GM10266 (cell line): ENCODE results near the gene FANCM.
A peak's percentile ranks its signal among the peaks of the same experiment; 100 is the strongest.

Experiments
- DNase-seq: peaks from one replicate; pipeline ENCODE4 v3.0.0; 2012; ENCODE audit errors: extremely low spot score
- TF ChIP-seq, protein P1 (sequence below): IDR thresholded peaks from 2 replicates; pipeline ENCODE4 v1.5.1; 2012; ENCODE audit warnings: mild to moderate bottlenecking, low read depth; ENCODE audit not compliant: control insufficient read depth, insufficient read depth; ENCODE audit errors: missing control alignments

The FANCM gene

DNA sequence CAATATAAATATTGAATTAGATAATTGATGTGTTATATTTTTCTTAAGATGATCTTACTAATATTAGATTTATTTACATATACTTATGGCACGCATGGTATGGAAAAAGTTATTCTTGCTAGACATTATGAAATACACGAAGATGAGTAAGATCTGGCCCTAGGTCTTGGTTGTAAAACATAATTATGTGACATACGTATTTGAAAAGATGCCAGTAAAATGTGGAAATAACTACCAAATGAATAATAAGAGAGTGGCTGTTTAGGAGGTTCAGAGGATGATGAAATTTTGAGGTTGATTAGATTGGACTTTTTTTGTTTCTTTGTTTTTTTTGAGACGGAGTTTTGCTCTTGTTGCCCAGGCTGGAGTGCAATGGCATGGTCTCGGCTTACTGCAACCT lies 41.3 kb downstream of the FANCM start:
- DNase-seq = no peak
- TF ChIP-seq, protein P1, sequence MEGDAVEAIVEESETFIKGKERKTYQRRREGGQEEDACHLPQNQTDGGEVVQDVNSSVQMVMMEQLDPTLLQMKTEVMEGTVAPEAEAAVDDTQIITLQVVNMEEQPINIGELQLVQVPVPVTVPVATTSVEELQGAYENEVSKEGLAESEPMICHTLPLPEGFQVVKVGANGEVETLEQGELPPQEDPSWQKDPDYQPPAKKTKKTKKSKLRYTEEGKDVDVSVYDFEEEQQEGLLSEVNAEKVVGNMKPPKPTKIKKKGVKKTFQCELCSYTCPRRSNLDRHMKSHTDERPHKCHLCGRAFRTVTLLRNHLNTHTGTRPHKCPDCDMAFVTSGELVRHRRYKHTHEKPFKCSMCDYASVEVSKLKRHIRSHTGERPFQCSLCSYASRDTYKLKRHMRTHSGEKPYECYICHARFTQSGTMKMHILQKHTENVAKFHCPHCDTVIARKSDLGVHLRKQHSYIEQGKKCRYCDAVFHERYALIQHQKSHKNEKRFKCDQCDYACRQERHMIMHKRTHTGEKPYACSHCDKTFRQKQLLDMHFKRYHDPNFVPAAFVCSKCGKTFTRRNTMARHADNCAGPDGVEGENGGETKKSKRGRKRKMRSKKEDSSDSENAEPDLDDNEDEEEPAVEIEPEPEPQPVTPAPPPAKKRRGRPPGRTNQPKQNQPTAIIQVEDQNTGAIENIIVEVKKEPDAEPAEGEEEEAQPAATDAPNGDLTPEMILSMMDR = no peak

DNA sequence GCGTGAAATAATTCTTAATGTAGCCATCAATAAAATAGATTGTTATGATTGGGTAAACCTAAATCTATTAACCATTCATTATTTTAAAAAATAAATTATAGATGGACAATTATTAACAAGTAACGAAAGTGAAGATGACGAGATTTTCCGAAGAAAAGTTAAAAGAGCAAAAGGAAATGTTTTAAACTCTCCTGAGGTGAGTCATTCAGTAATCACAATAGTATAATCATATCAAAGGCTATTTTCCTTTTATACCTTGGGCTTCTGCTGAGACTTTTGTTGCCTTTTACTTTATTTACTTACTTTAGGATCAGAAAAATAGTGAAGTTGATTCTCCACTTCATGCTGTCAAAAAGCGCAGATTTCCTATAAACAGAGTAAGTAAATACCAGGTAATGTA lies 45.6 kb downstream of the FANCM start:
- TF ChIP-seq, protein P1 = no peak
- no peak for DNase-seq

DNA sequence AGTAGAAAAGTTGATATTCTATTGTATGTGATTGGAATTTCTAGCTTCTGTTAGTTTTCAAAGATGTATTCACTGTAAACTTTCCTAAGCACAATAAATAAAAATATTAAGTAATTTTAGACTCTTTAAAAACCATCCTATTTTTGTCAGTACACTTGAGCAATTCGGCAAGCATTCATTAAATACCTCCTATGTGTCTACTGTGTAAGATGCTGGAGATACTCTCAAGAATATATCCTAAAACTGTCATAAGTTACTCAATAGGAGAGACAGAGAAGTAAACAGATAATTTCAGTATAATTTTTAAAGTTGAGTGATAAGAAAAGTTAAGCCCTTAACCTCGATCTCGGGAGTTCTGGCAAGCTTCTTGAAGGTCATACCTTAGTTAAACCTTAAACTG lies 46.1 kb downstream of the FANCM start:
- no peak for DNase-seq
- TF ChIP-seq, protein P1 = no peak

DNA sequence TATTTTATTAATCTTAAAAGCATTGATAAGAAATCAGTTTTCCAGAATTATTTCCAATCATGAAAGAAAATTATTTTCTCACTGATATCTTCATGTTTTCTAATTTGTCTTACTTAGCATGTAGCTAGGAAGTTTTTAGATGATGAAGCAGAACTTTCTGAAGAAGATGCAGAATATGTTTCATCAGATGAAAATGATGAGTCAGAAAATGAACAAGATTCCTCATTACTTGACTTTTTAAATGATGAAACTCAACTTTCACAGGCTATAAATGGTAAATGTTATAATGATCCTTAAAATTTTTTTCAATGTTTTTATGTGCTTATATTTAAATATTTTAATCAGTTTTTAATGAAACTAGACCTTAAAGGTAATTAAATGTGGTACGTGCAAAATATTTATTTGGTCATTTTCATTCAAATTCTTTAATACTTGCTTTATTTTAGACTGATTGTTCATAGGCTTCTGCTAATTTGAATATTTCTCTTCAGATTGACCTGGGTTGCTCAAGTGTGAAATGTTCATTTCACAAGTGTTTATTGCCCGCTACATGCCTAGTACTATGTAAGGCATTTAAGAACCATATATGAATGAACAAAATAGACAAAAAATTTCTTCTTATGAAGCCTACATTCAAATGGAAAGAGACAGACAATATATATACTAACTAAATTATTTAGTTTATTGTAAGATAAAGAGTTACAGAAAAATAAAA lies 49.5 kb downstream of the FANCM start:
- TF ChIP-seq, protein P1 = no peak
- no peak for DNase-seq

DNA sequence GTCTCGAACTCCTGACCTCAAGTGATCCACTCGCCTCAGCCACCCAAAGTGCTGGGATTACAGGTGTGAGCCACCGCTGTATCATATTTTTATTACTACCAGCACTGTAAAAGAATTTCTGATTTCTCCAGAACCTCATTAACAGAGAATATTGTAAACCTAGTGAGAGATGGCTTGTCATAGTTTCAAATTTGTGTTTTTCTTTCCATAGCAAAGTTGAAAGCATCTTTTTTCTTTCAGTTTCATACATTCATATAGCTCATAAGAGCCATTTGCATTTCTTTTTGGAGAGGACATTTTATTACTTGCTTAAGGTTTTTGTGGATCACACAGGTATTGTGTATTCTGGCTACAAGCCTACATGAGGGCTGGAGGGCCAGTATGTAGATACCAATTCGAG lies 59.2 kb downstream of the FANCM start:
- TF ChIP-seq, protein P1 = no peak

DNA sequence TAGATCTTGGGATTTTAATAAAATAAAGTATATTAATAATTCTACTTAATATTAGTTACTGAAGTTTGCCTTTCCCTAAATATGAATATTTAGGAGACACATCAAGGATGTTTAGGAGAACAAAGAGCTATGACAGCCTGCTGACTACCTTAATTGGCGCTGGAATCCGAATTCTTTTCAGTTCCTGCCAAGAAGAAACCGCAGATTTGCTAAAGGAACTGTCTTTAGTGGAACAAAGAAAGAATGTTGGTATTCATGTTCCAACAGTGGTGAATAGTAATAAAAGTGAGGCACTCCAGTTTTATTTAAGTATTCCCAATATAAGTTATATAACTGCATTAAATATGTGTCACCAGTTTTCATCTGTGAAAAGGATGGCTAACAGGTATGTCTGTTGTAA lies 62.8 kb downstream of the FANCM start:
- TF ChIP-seq, protein P1 = no peak
- DNase-seq = no peak

More for the DNA sequence above, 59.2 kb downstream of the FANCM start:
- peak; percentile 7 for DNase-seq

DNA sequence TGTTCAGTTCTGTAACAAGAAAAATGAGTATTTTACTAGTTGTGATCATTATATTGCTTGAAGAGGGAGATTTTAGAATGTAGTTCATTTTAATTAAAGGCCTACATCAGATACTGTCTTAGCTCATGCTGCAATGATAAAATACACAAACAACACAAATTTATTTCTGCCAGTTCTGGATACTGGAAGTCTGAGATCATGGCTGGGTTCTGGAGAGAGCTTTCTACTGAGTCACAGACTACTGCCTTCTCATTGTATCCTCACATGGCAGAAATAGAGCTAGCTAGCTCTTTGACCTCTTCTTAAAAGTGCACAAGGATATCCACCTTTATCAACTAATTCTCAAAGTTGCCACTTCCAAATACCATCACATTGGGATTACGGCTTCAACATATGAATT lies 63.5 kb downstream of the FANCM start:
- TF ChIP-seq, protein P1 = no peak
- no peak for DNase-seq
